ENCODE data around the gene SEC14L1.

The SEC14L1 gene

DNA sequence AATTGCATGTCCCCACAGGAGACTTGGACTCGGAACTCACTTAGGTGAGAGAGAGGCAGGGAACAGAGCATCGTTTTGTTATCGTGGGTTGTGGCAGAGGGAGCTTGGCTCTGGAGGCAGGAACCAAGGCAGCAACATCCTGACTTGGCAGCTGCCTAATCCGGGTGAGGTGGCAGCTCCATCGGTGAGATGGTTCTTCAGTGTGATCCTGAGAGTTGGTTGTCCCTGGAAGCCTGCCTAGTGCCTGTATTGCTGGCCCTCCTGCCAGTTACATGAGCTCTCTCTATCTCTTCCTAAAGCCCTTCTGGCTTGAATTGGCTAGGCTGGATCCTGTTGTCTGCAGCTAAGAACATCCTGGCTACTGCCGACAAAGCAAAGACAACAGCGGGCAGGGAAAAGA, 19.9 kb upstream of the SEC14L1 start:
- H3K79me2 ChIP-seq (ENCODE audit: insufficient read depth, low read depth): no peaks in the 10 kb centered on the region
- H3K36me3 ChIP-seq (ENCODE audit: insufficient read depth): no peaks in the 10 kb centered on the region
- no peak overlapping the region for H3K4me2 ChIP-seq
- TF ChIP-seq, protein P1, sequence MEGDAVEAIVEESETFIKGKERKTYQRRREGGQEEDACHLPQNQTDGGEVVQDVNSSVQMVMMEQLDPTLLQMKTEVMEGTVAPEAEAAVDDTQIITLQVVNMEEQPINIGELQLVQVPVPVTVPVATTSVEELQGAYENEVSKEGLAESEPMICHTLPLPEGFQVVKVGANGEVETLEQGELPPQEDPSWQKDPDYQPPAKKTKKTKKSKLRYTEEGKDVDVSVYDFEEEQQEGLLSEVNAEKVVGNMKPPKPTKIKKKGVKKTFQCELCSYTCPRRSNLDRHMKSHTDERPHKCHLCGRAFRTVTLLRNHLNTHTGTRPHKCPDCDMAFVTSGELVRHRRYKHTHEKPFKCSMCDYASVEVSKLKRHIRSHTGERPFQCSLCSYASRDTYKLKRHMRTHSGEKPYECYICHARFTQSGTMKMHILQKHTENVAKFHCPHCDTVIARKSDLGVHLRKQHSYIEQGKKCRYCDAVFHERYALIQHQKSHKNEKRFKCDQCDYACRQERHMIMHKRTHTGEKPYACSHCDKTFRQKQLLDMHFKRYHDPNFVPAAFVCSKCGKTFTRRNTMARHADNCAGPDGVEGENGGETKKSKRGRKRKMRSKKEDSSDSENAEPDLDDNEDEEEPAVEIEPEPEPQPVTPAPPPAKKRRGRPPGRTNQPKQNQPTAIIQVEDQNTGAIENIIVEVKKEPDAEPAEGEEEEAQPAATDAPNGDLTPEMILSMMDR (conservative IDR thresholded peaks at IDR 0.05; ENCODE audit: low read depth, low read length): no peak
- H4K20me1 ChIP-seq (ENCODE audit: insufficient read depth): no peaks in the 10 kb centered on the region
- no peak overlapping the region for H3K27ac ChIP-seq
- H3K4me3 ChIP-seq (IDR thresholded peaks at IDR 0.05; ENCODE audit: insufficient read depth, low read depth, low read length): no peak overlapping the region
- H3K27me3 ChIP-seq (ENCODE audit: insufficient read depth, low read depth): no peaks in the 10 kb centered on the region
- H2AFZ ChIP-seq (ENCODE audit: low read depth): no peak overlapping the region
- H3K9ac ChIP-seq: no peak overlapping the region
- no peaks in the 10 kb centered on the region for H3K4me1 ChIP-seq (ENCODE audit: low read depth, poor library complexity, severe bottlenecking)

DNA sequence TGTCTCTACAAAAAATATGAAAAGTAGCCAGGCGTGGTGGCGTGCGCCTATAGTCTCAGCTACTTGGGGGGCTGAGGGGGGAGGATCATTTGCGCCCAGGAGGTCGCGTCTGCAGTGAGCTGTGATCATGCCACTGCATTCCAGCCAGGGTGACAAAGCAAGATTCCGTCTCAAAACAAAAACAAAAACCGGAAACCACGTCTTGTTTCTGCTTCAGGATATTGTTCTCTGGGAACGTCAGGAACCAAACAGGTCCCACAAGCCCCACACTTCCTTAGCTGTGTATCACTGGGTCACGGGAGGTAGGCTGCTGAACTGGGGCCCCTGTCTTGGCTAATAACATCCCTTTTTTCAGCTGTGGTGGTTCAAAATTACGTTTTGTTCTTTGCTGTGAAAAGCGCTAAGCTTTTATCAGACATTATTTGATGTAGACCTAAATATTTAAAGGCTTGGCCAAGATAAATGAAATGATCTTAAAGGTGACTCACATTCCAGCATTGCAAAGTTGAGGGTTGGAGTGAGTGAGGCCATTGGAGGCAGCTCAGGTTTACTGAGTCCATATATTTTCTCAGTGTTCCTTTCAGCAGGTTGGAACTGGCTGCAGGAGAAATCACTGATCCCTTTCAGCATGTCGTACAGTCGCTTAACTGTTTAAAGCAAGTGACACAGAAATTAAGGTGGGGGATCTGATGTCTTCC, 16.4 kb upstream of the SEC14L1 start:
- H3K4me3 ChIP-seq (IDR thresholded peaks at IDR 0.05; ENCODE audit: insufficient read depth, low read depth, low read length): no peak overlapping the region
- no peaks in the 10 kb centered on the region for H3K36me3 ChIP-seq (ENCODE audit: insufficient read depth)
- H2AFZ ChIP-seq (ENCODE audit: low read depth): no peak overlapping the region
- H3K9ac ChIP-seq: no peak overlapping the region
- no peaks in the 10 kb centered on the region for H3K79me2 ChIP-seq (ENCODE audit: insufficient read depth, low read depth)
- H3K27ac ChIP-seq: no peak overlapping the region
- no peak overlapping the region for H3K4me2 ChIP-seq
- no peaks in the 10 kb centered on the region for H3K4me1 ChIP-seq (ENCODE audit: low read depth, poor library complexity, severe bottlenecking)
- no peaks in the 10 kb centered on the region for H4K20me1 ChIP-seq (ENCODE audit: insufficient read depth)
- TF ChIP-seq, protein P1 (conservative IDR thresholded peaks at IDR 0.05; ENCODE audit: low read depth, low read length): no peak
- H3K27me3 ChIP-seq (ENCODE audit: insufficient read depth, low read depth): no peaks in the 10 kb centered on the region

DNA sequence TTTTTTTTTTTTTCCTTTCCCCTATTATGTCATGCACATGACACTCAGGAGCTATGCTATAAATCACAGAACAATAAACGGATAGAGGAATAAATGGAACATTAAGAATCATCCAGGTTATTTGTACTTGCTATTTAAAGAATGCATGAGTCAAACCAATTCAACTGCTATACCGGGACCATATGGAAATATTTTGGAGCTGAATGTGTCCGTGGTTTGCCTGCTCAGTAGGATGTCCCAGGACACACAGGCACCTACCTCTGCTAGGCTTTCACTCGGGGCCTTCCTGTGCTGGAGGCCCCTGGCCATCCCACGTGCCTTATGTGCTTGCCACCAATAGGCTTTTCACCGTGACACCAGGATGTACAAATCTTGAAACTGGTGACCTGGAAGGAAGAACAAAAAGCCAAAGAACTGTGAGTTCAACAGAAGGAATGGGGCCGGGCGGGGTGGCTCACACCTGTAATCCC, 15.3 kb upstream of the SEC14L1 start:
- Histone ChIP-seq H3K27ac (no peak overlapping the region), H3K9ac (no peak overlapping the region), H4K20me1 (ENCODE audit: insufficient read depth) (no peaks in the 10 kb centered on the region), H3K4me2 (no peak overlapping the region), H3K36me3 (ENCODE audit: insufficient read depth) (no peaks in the 10 kb centered on the region), H3K27me3 (ENCODE audit: insufficient read depth, low read depth) (no peaks in the 10 kb centered on the region), H3K4me1 (ENCODE audit: low read depth, poor library complexity, severe bottlenecking) (no peaks in the 10 kb centered on the region), H3K4me3 (IDR thresholded peaks at IDR 0.05; ENCODE audit: insufficient read depth, low read depth, low read length) (no peak overlapping the region), H3K79me2 (ENCODE audit: insufficient read depth, low read depth) (no peaks in the 10 kb centered on the region), H2AFZ (ENCODE audit: low read depth) (no peak overlapping the region)
- TF ChIP-seq, protein P1 (conservative IDR thresholded peaks at IDR 0.05; ENCODE audit: low read depth, low read length): no peak

DNA sequence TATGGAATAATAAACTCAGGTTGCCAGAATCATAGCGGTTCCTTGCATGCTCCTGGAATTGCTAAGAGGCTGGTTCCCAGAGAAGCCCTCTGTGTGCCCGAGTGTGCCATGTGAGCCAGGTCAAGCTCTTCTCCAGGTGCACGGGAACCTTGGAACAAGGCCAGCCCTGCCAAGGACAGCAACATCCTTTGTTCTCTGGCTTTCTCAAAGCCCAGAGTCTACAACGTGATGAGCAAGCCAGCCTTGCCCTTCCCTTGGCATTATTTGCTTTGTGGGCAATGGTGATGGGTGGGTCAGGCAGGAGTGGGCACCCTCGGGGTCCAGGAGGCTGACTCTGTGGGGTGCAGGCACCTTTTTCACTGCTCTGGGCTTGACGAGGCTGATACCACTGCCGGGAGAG, 14.2 kb upstream of the SEC14L1 start:
- TF ChIP-seq, protein P1 (conservative IDR thresholded peaks at IDR 0.05; ENCODE audit: low read depth, low read length): no peak
- Histone ChIP-seq H3K4me1 (ENCODE audit: low read depth, poor library complexity, severe bottlenecking) (no peaks in the 10 kb centered on the region), H3K36me3 (ENCODE audit: insufficient read depth) (no peaks in the 10 kb centered on the region), H3K4me2 (no peak overlapping the region), H4K20me1 (ENCODE audit: insufficient read depth) (no peaks in the 10 kb centered on the region), H3K27ac (no peak overlapping the region), H3K79me2 (ENCODE audit: insufficient read depth, low read depth) (no peaks in the 10 kb centered on the region), H3K9ac (no peak overlapping the region), H3K4me3 (IDR thresholded peaks at IDR 0.05; ENCODE audit: insufficient read depth, low read depth, low read length) (no peak overlapping the region), H3K27me3 (ENCODE audit: insufficient read depth, low read depth) (no peaks in the 10 kb centered on the region), H2AFZ (ENCODE audit: low read depth) (no peak overlapping the region)
